A549 (cell line): ENCODE measurements around the gene KRTCAP2. TPM values are rescaled to one million over a fixed set of nuclear protein-coding genes. Genes with fewer than 3 reads are reported as not detected.

Experiments
- ATAC-seq, 2 experiments: fragments of 200-7000 bp in 1 of 2; fragments of >200 bp in 1 of 2; cut with Nextera tagmentation in 1 of 2; cut with Tn5 transposase in 1 of 2; 3 replicates each; pipeline versions ENCODE4 v1.8.0 to v1.9.1; 2018 to 2020; ENCODE audit warnings: mild to moderate bottlenecking in 1 of 2, moderate library complexity in 1 of 2
- CTCF ChIA-PET: fragments of 300-600 bp; sonication (Branson Sonifier 250); formaldehyde crosslinking; extraction: SDS; loops from one replicate; lab custom pipeline; 2021; ENCODE audit warnings: antibody characterized with exemption, inconsistent platforms; lab: Yijun Ruan, JAX
- POLR2A ChIA-PET: fragments of 350-600 bp; formaldehyde crosslinking; extraction: SDS; loops from one replicate; lab custom pipeline; 2021; ENCODE audit warnings: antibody characterized with exemption, inconsistent platforms; lab: Yijun Ruan, JAX
- DNase-seq, 2 experiments: peaks; one replicate each; pipeline versions ENCODE4 v3.0.0 to v3.0.0-alpha.2; 2011 to 2016; ENCODE audit warnings: low read depth in 1 of 2, low spot score in 1 of 2
- FAIRE-seq: peaks from 2 replicates; lab custom pipeline; 2011; peaks lifted over from hg19 to GRCh38; lab: Jason Lieb, UNC
- H3K27ac ChIP-seq, 2 experiments: fragments of >200 bp; sonication (Bioruptor Twin); formaldehyde crosslinking; 3 replicates each; pipeline ENCODE4 v1.5.1; 2016 to 2017
- H3K4me1 ChIP-seq: fragments of >200 bp; sonication (Bioruptor Twin); formaldehyde crosslinking; 3 replicates; pipeline ENCODE4 v1.6.1; 2016
- H3K4me2 ChIP-seq: fragments of >200 bp; sonication (Bioruptor Twin); formaldehyde crosslinking; 3 replicates; pipeline ENCODE4 v1.6.1; 2016
- H3K4me3 ChIP-seq: fragments of >200 bp; sonication (Bioruptor Twin); formaldehyde crosslinking; 3 replicates; pipeline ENCODE4 v1.5.1; 2016
- H3K9me3 ChIP-seq: fragments of >200 bp; sonication (Bioruptor Twin); formaldehyde crosslinking; 3 replicates; pipeline ENCODE4 v1.6.1; 2016
- BHLHE40 ChIP-seq: IDR thresholded peaks from 2 replicates; pipeline ENCODE4 v1.6.1; 2012; ENCODE audit warnings: low read depth, low read length, inconsistent platforms
- FOXS1 ChIP-seq: fragments of 250-450 bp; sonication (Bioruptor Pico); IDR thresholded peaks from 2 replicates; pipeline ENCODE4 v1.5.0; 2020; ENCODE audit warnings: mild to moderate bottlenecking, moderate library complexity
- HOXB13 ChIP-seq: fragments of 250-450 bp; sonication (Bioruptor Pico); IDR thresholded peaks from 2 replicates; pipeline ENCODE4 v1.5.0; 2020; ENCODE audit warnings: low read depth, mild to moderate bottlenecking, moderate library complexity
- HOXB5 ChIP-seq: fragments of 250-450 bp; sonication (Bioruptor Pico); IDR thresholded peaks from 2 replicates; pipeline ENCODE4 v1.5.0; 2020; ENCODE audit warnings: mild to moderate bottlenecking, moderate library complexity
- JUN ChIP-seq, 2 experiments: fragments of >200 bp; sonication (Bioruptor Twin); formaldehyde crosslinking; IDR thresholded peaks; 2 replicates in 1 of 2; 3 replicates in 1 of 2; pipeline ENCODE4 v1.6.1; 2016 to 2017
- KDM5A ChIP-seq: fragments of 200-600 bp; sonication (generic); IDR thresholded peaks from 2 replicates; pipeline ENCODE4 v1.6.1; 2016; ENCODE audit warnings: antibody characterized with exemption, mild to moderate bottlenecking
- MYC ChIP-seq: IDR thresholded peaks from 2 replicates; pipeline ENCODE4 v1.6.1; 2012; ENCODE audit warnings: mild to moderate bottlenecking, inconsistent platforms, low read length, improper control_type of control experiment, borderline replicate concordance
- PHF8 ChIP-seq: fragments of 200-600 bp; sonication (generic); IDR thresholded peaks from 2 replicates; pipeline ENCODE4 v1.6.1; 2016; ENCODE audit warnings: low read depth, mild to moderate bottlenecking, antibody characterized with exemption, moderate library complexity, borderline replicate concordance
- POLR2A ChIP-seq: IDR thresholded peaks from 2 replicates; pipeline ENCODE4 v1.6.1; 2012; ENCODE audit warnings: mild to moderate bottlenecking, low read length
- RAD21 ChIP-seq, 2 experiments: fragments of >200 bp in 1 of 2; sonication (Bioruptor Twin) in 1 of 2; formaldehyde crosslinking in 1 of 2; IDR thresholded peaks in 1 of 2; conservative IDR thresholded peaks in 1 of 2; 2 replicates in 1 of 2; 3 replicates in 1 of 2; pipeline ENCODE4 v1.6.1; 2012 to 2018; ENCODE audit warnings: inconsistent platforms in 1 of 2
- ZNF302 ChIP-seq: fragments of 250-450 bp; sonication (Bioruptor Pico); IDR thresholded peaks from 2 replicates; pipeline ENCODE4 v1.9.0; 2021; ENCODE audit warnings: inconsistent platforms, mild to moderate bottlenecking, moderate library complexity
- WGBS: methylation state at CpG from one replicate; pipeline ENCODE4 v1.1.6; 2017; ENCODE audit errors: missing lambda C conversion rate; 5-methylcytosine and 5-hydroxymethylcytosine counted together
- polyA plus RNA-seq, 4 experiments: library from polyadenylated mRNA; depleted of rRNA in 3 of 4; stranded (reverse); fragments of >200 nt; fragmentation: RNase III in 1 of 4; extraction: RNeasy Plus Mini Kit Qiagen cat#74134 plus additional on column Dnase treatment in 1 of 4; gene quantifications; 2 replicates in 3 of 4; 3 replicates in 1 of 4; pipeline ENCODE4 v1.2.3, GENCODE V29; 2011 to 2017
- TF ChIP-seq, protein P1 (sequence below): fragments of 250-450 bp; sonication (Bioruptor Pico); IDR thresholded peaks from 2 replicates; pipeline ENCODE4 v1.5.0; 2020; ENCODE audit warnings: low read depth, mild to moderate bottlenecking, moderate library complexity
- TF ChIP-seq, protein P2 (sequence below): IDR thresholded peaks from 2 replicates; pipeline ENCODE4 v1.6.1; 2012
- TF ChIP-seq, protein P3 (sequence below): fragments of >200 bp; sonication (Bioruptor Twin); formaldehyde crosslinking; IDR thresholded peaks from 3 replicates; pipeline ENCODE4 v1.6.1; 2016
- TF ChIP-seq, protein P4 (sequence below): fragments of >200 bp; sonication (Bioruptor Twin); formaldehyde crosslinking; IDR thresholded peaks from 3 replicates; pipeline ENCODE4 v1.5.1; 2016
- TF ChIP-seq, protein P5 (sequence below): fragments of 450-650 bp; IDR thresholded peaks from 2 replicates; pipeline ENCODE4 v1.6.1; 2014; ENCODE audit warnings: antibody characterized with exemption
- TF ChIP-seq, protein P6 (sequence below): fragments of 250-450 bp; sonication (Bioruptor Pico); IDR thresholded peaks from 2 replicates; pipeline ENCODE4 v1.5.0; 2021; ENCODE audit warnings: mild to moderate bottlenecking, moderate library complexity, borderline replicate concordance

KRTCAP2 gene
- polyA plus RNA-seq, 2 of the 4 experiments (the other 2 are of a cell fraction): 154 to 217 TPM

DNA sequence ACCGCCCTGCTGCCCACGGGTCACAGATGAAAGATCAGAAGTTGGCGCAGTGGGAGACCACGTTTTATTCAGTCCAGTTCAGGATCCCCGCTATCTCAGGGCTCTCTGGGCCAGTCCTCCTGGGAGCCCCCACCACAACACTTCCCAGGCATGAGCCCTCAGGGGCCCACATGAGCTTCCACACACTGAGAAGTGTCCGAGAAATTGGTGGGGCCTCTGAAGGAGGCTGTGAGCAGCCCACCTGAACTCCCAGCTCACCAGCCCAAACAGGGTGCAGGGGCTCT lies 12.6 kb upstream of the KRTCAP2 start:
- ATAC-seq (no peak; a peak in 1 of 6 replicates), DNase-seq (no peak), FAIRE-seq (no peak)
- Histone ChIP-seq H3K27ac (no peak overlapping the region), H3K4me1 (0 out of 3 replicates have a peak, but pooled peaks cover 4% of the 10 kb centered on the region), H3K9me3 (no peaks in the 10 kb centered on the region), H3K4me3 (no peak overlapping the region), H3K4me2 (no peak overlapping the region)
- WGBS: 80% methylated on average over 5 of the region's 6 CpGs
- TF ChIP-seq ZNF302 (CRISPR knock-in tag) (no peak), BHLHE40 (no peak), POLR2A (no peak), KDM5A (no peak), RAD21 (conservative IDR thresholded peaks at IDR 0.05 in 1 of 2, IDR thresholded peaks at IDR 0.05 in 1 of 2) (no peak), PHF8 (no peak), JUN (IDR thresholded peaks at IDR 0.05) (no peak), HOXB13 (CRISPR knock-in tag) (no peak), MYC (no peak), FOXS1 (CRISPR knock-in tag) (no peak), HOXB5 (no peak)
- TF ChIP-seq, protein P1, sequence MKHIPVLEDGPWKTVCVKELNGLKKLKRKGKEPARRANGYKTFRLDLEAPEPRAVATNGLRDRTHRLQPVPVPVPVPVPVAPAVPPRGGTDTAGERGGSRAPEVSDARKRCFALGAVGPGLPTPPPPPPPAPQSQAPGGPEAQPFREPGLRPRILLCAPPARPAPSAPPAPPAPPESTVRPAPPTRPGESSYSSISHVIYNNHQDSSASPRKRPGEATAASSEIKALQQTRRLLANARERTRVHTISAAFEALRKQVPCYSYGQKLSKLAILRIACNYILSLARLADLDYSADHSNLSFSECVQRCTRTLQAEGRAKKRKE (CRISPR knock-in tag): no peak
- TF ChIP-seq, protein P2, sequence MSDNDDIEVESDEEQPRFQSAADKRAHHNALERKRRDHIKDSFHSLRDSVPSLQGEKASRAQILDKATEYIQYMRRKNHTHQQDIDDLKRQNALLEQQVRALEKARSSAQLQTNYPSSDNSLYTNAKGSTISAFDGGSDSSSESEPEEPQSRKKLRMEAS: no peak
- TF ChIP-seq, protein P3, sequence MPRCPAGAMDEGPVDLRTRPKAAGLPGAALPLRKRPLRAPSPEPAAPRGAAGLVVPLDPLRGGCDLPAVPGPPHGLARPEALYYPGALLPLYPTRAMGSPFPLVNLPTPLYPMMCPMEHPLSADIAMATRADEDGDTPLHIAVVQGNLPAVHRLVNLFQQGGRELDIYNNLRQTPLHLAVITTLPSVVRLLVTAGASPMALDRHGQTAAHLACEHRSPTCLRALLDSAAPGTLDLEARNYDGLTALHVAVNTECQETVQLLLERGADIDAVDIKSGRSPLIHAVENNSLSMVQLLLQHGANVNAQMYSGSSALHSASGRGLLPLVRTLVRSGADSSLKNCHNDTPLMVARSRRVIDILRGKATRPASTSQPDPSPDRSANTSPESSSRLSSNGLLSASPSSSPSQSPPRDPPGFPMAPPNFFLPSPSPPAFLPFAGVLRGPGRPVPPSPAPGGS: no peak
- TF ChIP-seq, protein P4, sequence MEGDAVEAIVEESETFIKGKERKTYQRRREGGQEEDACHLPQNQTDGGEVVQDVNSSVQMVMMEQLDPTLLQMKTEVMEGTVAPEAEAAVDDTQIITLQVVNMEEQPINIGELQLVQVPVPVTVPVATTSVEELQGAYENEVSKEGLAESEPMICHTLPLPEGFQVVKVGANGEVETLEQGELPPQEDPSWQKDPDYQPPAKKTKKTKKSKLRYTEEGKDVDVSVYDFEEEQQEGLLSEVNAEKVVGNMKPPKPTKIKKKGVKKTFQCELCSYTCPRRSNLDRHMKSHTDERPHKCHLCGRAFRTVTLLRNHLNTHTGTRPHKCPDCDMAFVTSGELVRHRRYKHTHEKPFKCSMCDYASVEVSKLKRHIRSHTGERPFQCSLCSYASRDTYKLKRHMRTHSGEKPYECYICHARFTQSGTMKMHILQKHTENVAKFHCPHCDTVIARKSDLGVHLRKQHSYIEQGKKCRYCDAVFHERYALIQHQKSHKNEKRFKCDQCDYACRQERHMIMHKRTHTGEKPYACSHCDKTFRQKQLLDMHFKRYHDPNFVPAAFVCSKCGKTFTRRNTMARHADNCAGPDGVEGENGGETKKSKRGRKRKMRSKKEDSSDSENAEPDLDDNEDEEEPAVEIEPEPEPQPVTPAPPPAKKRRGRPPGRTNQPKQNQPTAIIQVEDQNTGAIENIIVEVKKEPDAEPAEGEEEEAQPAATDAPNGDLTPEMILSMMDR: no peak
- TF ChIP-seq, protein P5, sequence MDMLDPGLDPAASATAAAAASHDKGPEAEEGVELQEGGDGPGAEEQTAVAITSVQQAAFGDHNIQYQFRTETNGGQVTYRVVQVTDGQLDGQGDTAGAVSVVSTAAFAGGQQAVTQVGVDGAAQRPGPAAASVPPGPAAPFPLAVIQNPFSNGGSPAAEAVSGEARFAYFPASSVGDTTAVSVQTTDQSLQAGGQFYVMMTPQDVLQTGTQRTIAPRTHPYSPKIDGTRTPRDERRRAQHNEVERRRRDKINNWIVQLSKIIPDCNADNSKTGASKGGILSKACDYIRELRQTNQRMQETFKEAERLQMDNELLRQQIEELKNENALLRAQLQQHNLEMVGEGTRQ: no peak
- TF ChIP-seq, protein P6, sequence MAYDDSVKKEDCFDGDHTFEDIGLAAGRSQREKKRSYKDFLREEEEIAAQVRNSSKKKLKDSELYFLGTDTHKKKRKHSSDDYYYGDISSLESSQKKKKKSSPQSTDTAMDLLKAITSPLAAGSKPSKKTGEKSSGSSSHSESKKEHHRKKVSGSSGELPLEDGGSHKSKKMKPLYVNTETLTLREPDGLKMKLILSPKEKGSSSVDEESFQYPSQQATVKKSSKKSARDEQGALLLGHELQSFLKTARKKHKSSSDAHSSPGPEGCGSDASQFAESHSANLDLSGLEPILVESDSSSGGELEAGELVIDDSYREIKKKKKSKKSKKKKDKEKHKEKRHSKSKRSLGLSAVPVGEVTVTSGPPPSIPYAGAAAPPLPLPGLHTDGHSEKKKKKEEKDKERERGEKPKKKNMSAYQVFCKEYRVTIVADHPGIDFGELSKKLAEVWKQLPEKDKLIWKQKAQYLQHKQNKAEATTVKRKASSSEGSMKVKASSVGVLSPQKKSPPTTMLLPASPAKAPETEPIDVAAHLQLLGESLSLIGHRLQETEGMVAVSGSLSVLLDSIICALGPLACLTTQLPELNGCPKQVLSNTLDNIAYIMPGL (CRISPR knock-in tag): no peak
- POLR2A ChIA-PET: interaction anchor here (2.4 kb wide), 1 partner anchor 8 kb away, joined by 11 read pairs; no protein-coding TSS in a partner anchor
- CTCF ChIA-PET: interaction anchor here (1.0 to 5.6 kb wide), 5 partner anchors 8 to 21 kb away, joined by 5 to 51 read pairs (median 10); partner anchors contain the start of genes KRTCAP2 and TRIM46
